Spinal cord (tissue), 10 donors: ENCODE results near the gene PIP5K1C. TPM values are rescaled to one million over a fixed set of nuclear protein-coding genes. Genes with fewer than 3 reads are reported as not detected.

Source experiments
- DNase-seq, 6 donors: peaks; one replicate each; pipeline versions ENCODE4 v3.0.0 to v3.0.0-alpha.2; 2013 to 2015; ENCODE audit warnings: low spot score in 6 of 6, low read depth in 4 of 6
- H3K27ac ChIP-seq: one replicate; pipeline ENCODE4 v1.5.1; 2013; ENCODE audit warnings: low read depth, low read length, control low read depth
- H3K27me3 ChIP-seq: one replicate; pipeline ENCODE4 v1.6.1; 2013; ENCODE audit warnings: low read length; ENCODE audit not compliant: control insufficient read depth, insufficient read depth
- H3K36me3 ChIP-seq: one replicate; pipeline ENCODE4 v1.6.1; 2013; ENCODE audit warnings: low read length; ENCODE audit not compliant: control insufficient read depth, insufficient read depth
- H3K4me1 ChIP-seq: one replicate; pipeline ENCODE4 v1.6.1; 2013; ENCODE audit warnings: low read length; ENCODE audit not compliant: control insufficient read depth, insufficient read depth
- H3K4me3 ChIP-seq: one replicate; pipeline ENCODE4 v1.5.1; 2013; ENCODE audit warnings: low read depth, low read length, control low read depth
- H3K9me3 ChIP-seq: one replicate; pipeline ENCODE4 v1.6.1; 2013; ENCODE audit warnings: low read length; ENCODE audit not compliant: control insufficient read depth, insufficient read depth
- WGBS: methylation state at CpG from one replicate; pipeline ENCODE4 v1.1.5; 2013; ENCODE audit warnings: missing lambda C conversion rate; ENCODE audit not compliant: insufficient coverage; 5-methylcytosine and 5-hydroxymethylcytosine counted together
- polyA plus RNA-seq, 2 donors: library from polyadenylated mRNA; unstranded; fragments of 120-200 nt; gene quantifications; one replicate each; pipeline ENCODE4 v1.2.1, GENCODE V29; 2013; ENCODE audit not compliant: insufficient read length in 2 of 2
- total RNA-seq, 2 donors: library from RNA; depleted of rRNA in 1 of 2; stranded (reverse); fragments of 120-200 nt in 1 of 2; fragments of >200 nt in 1 of 2; gene quantifications; one replicate each; pipeline versions ENCODE4 v1.2.3 to v1.2.4, GENCODE V29; 2013 to 2014
- donor health status: healthy.

The PIP5K1C gene
- total and polyA plus RNA-seq, 4 donors, result 25.4 to 91.1 (median 56.0) TPM

DNA sequence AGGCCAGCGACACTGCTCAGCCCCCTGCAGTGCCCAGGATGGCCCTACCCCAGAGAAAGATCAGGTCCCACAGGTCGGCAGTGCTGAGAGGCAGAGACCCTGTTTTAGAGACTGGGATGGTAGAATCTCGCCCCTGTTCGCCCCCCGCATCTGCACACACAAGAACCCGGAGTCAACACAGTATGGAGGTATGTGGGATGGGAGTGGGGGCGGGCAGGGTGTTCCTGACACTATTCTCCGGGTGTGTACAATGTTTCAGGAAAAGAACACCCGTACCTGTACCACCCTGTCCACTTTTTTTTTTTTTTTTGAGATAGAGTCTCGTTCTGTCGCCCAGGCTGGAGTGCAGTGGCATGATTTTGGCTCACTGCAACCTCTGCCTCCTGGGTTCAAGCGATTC is 19.3 kb downstream of the PIP5K1C start:
- H3K27ac ChIP-seq, result no peak overlapping the region
- 67% methylated on average over 1 of the region's 12 CpGs for WGBS
- H3K9me3 ChIP-seq, result no peaks in the 10 kb centered on the region
- peaks cover 51% of the 10 kb centered on the region for H3K36me3 ChIP-seq
- no peak for DNase-seq
- no peaks in the 10 kb centered on the region for H3K27me3 ChIP-seq
- H3K4me1 ChIP-seq, result peaks cover 7% of the 10 kb centered on the region
- H3K4me3 ChIP-seq, result no peak overlapping the region

DNA sequence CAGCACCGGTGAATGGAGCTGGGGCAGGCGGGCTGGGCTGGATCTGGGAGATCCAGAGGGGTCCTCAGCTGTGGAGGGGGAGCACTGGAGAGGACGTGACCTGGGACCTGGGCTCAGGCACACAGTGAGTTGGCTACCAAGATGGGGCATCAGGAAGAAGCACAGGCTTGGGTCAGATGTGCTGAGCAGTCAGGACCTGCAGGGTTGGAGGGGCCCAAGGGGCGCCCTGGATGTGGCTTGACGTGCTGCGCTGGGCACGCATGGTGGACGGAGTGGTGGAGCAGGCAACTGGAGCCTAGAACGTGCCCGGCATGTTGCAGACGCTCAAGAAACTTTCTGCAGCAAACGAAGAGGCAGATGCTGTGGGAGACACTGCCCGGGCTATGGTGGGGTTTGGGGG is 20.7 kb downstream of the PIP5K1C start:
- Histone ChIP-seq H3K9me3 (no peaks in the 10 kb centered on the region), H3K4me3 (no peak overlapping the region), H3K27ac (no peak overlapping the region), H3K4me1 (peaks cover 7% of the 10 kb centered on the region), H3K27me3 (no peaks in the 10 kb centered on the region), H3K36me3 (peaks cover 55% of the 10 kb centered on the region)
- WGBS, result 96% methylated on average over 13 of the region's 13 CpGs
- DNase-seq, result no peak

DNA sequence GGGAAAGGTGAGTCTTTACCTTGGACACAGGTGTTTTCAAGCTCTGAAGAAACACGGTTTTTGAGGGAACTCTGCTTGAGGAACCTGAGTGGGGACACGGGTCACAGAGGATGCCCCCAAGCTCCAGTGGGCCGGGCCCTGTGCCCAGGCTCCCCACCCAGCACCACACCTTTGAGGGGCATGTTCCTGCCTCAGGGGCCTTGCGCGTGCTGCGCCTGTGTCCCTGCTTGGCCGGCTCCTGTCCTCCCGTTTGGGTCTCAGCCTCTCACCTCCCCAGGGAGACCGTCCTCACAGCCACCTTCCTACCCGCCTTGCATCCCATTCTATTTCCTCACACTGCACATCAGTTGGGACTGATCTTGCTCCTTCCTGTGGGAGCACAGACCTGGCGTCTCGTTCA is 21.1 kb downstream of the PIP5K1C start:
- WGBS, result 94% methylated on average over 12 of the region's 12 CpGs
- H3K27me3 ChIP-seq, result no peaks in the 10 kb centered on the region
- H3K4me1 ChIP-seq, result peaks cover 7% of the 10 kb centered on the region
- H3K36me3 ChIP-seq, result peaks cover 51% of the 10 kb centered on the region
- no peak overlapping the region for H3K27ac ChIP-seq
- H3K9me3 ChIP-seq, result no peaks in the 10 kb centered on the region
- H3K4me3 ChIP-seq, result no peak overlapping the region
- DNase-seq, result no peak

DNA sequence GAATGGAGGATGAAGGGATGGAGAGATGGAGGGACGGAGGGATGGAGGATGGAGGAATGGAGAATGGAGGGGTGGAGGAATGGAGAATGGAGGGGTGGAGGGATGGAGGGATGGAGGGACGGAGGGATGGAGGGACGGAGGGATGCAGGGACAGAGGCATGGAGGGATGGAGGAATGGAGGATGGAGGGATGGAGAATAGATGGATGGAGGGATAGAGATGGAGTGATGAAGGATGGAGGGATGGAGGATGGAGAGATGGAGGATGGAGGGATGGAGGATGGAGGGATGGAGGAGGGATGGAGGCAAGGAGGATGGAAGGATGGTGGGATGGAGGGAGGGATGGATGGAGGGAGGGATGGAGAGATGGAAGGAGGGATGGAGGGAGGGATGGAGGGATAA is 22.1 kb downstream of the PIP5K1C start:
- H3K4me1 ChIP-seq, result peaks cover 3% of the 10 kb centered on the region
- no peaks in the 10 kb centered on the region for H3K9me3 ChIP-seq
- 97% methylated on average over 3 of the region's 3 CpGs for WGBS
- H3K27me3 ChIP-seq, result no peaks in the 10 kb centered on the region
- DNase-seq, result no peak
- H3K4me3 ChIP-seq, result no peak overlapping the region
- H3K36me3 ChIP-seq, result peaks cover 52% of the 10 kb centered on the region
- no peak overlapping the region for H3K27ac ChIP-seq

DNA sequence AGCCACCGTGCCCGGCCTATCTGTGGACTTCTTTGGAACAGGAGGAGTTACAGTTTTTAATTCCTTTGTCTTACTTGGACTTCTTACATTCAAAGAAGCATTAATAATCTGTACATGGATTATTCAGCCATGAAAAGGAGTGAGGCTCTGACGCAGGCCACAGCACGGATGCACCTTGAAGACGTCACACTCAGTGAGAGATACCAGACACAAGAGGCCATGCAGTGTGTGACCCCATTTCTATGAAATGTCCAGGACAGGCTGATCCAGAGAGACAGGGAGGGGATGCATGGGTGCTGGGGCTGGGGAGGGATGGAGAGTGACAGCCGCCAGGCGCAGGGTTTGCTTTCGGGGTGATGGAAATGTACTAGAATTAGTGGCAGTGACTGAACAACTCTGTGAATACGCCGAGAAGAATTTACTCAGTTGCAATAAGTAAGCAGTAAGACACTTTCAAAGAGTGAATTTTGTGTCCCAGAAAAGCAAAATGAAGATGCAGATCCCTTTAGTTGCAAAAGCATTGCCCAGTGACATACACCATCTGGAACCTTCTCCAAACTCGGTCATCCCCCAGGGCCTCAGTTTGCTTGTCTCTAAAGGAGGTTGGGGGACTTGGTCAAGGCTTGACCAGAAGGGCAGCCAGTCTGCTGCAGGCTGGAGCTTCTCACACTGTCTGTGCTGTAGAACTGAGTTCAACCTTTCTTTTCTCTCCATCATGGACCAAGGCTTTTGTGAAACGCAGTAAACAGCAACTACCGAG is 25.3 kb downstream of the PIP5K1C start:
- 97% methylated on average over 8 of the region's 13 CpGs for WGBS
- H3K27me3 ChIP-seq, result no peaks in the 10 kb centered on the region
- H3K4me1 ChIP-seq, result peaks cover 27% of the 10 kb centered on the region
- H3K27ac ChIP-seq, result no peak overlapping the region
- peaks cover 63% of the 10 kb centered on the region for H3K36me3 ChIP-seq
- H3K9me3 ChIP-seq, result no peaks in the 10 kb centered on the region
- H3K4me3 ChIP-seq, result no peak overlapping the region
- no peak for DNase-seq

DNA sequence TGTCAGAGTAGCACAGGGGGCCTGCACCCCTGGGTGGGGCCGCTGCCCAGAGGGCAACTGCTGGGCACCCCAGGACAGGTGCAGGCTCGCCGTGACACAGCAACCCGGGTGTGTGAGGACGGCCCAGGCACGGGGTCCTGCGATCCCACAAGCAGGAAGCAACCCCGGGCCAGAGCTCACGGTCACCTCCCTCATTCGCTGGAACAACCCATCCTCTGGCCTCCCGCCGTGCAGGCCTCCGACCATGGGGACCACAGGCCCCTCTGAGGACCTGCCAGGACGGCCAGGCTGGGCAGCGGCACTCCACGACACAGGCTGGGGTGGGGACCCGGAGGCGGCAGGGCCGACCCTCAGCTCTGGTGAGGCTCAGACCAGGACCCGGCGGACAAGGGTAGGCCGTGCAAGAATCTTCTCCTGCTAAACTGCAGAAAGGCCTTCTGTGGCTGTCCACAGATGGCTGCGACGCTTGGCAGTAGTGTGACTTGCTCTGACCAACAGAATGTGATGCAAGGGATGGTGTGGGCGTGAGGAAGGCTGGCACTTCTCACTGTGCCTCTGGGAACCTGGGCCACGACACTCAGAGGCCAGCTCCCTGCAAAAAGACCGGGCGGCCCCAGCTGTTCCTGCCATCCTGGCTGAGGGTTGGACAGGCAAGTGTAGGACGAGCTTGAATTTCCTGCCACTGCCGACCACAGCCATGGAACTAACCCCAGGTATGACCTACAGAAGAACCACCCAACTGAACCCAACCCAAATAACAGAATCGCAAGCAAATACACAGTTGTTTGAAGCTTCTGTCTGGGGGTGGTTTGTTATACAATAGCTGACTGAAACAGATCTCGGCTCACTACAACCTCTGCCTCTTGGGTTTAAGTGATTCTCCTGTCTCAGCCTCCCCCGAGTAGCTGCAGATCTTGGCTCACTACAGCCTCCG is 26.5 kb downstream of the PIP5K1C start:
- H3K4me1 ChIP-seq, result peaks cover 39% of the 10 kb centered on the region
- WGBS, result 89% methylated on average over 31 of the region's 34 CpGs
- H3K27ac ChIP-seq, result no peak overlapping the region
- H3K9me3 ChIP-seq, result no peaks in the 10 kb centered on the region
- H3K4me3 ChIP-seq, result no peak overlapping the region
- H3K27me3 ChIP-seq, result no peaks in the 10 kb centered on the region
- H3K36me3 ChIP-seq, result peaks cover 65% of the 10 kb centered on the region
- DNase-seq, result no peak

DNA sequence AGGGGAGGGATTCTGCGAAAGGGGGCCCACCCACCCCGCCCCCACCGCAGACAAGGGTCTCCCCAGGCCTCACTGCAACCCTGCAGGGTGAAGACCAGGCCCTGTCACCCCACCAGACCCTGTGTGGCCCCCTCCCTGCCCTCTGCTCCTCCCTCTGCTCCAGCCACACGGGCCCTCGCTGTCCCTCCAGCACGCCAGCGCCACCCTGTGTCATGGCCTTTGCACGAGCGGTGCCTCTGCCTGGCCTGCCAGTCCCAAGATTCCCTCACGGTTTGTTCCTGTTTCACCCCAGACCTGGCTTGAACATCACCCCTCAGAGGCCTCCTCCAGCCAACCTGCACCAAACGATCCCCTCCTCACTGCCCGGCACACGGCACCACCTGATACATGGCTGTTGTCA is 27.3 kb downstream of the PIP5K1C start:
- peaks cover 47% of the 10 kb centered on the region for H3K4me1 ChIP-seq
- no peak for DNase-seq
- H3K36me3 ChIP-seq, result peaks cover 67% of the 10 kb centered on the region
- no peaks in the 10 kb centered on the region for H3K27me3 ChIP-seq
- no peak overlapping the region for H3K27ac ChIP-seq
- no peak overlapping the region for H3K4me3 ChIP-seq
- no peaks in the 10 kb centered on the region for H3K9me3 ChIP-seq
- WGBS, result 74% methylated on average over 11 of the region's 13 CpGs

DNA sequence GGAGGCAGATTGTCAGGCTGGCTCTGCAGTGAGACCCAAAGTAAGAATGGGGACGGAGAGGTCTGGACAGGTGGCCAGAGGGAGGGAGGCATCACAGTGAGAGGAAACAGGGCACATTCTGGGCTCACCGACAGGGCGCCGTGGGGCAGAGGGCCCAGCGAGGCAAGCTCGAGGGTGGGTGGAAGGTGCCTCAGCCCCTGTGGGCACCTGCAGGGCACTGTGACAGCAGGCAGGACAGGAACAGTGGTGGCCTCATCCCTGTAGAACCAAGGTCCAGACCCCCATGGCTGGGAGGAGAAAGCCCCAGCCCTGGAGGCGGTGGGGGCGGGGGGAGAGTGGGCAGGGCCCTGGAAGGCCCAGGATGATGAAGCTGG is 27.7 kb downstream of the PIP5K1C start:
- peaks cover 51% of the 10 kb centered on the region for H3K4me1 ChIP-seq
- no peak for DNase-seq
- H3K27ac ChIP-seq, result peak overlapping the region; percentile 92
- 94% methylated on average over 6 of the region's 8 CpGs for WGBS
- no peak overlapping the region for H3K4me3 ChIP-seq
- peaks cover 72% of the 10 kb centered on the region for H3K36me3 ChIP-seq
- H3K9me3 ChIP-seq, result no peaks in the 10 kb centered on the region
- no peaks in the 10 kb centered on the region for H3K27me3 ChIP-seq

DNA sequence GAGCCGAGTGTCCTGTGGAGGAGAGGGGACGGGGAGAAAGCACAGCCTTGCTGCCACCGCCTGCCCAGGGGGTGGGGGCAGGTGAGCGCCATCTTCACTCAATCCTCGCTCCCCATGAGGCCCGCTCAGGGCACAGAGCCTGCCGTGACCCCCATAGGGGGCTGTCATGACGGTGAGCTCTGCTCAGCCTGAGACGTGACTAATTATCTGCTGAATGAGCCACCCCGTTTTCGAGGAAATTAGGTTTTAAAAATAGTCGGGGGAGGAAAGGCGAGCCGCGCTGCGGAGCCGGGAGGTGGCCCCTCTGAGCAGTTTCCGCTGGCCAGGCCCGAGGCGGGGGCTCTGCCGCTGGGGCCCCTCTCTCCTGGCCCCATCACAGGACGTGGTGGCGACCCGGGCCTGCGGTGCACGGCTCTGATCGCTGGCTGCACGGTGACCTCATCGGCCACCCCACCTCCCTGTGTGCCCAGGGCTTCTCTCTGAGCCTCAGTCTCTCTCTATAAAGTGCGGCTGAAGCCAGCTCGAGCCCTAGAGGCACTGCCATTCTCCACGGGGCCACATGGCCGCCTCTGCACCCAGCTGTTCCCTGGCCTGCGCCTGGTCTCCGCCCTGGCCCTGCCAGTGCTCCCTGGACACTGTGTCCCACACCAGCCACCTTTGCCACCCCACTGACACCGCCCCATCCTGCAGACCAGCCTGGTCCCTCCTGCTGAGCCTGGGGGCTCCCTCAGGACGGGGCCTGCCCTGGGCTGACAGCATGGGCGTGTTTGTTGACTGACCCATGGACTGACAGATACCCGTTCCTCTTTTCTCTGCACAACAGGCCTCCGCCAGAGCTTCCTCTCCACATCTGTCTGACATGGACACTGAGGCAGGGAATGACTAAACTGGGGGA is 28.3 kb downstream of the PIP5K1C start:
- no peak for DNase-seq
- Histone ChIP-seq H3K4me3 (no peak overlapping the region), H3K9me3 (no peaks in the 10 kb centered on the region), H3K27ac (peak overlapping the region; percentile 92), H3K36me3 (peaks cover 78% of the 10 kb centered on the region), H3K27me3 (no peaks in the 10 kb centered on the region), H3K4me1 (peaks cover 54% of the 10 kb centered on the region)
- WGBS, result 32% methylated on average over 38 of the region's 40 CpGs
